ENCODE measurements around the gene GNAT3.

GRCh38 chr7:80466636-80467035 lies 45.2 kb downstream of the GNAT3 start:
- TF ChIP-seq CTCF (IDR thresholded peaks at IDR 0.05) (no peak), POLR2AphosphoS5 (IDR thresholded peaks at IDR 0.05) (no peak)
